Ovary (tissue), 9 donors: Measurements from ENCODE around the gene MC5R. TPM values are rescaled to one million over a fixed set of nuclear protein-coding genes. Genes with fewer than 3 reads are reported as not detected.

Source experiments
- DNase-seq, 5 donors: peaks; one replicate each; pipeline ENCODE4 v3.0.0-alpha.2; 2019 to 2020
- H3K27ac ChIP-seq, 2 donors: fragments of 200-600 bp; one replicate each; pipeline versions ENCODE4 v1.5.1 to v1.8.0; 2019 to 2022
- H3K27me3 ChIP-seq: fragments of 200-600 bp; one replicate; pipeline ENCODE4 v1.8.0; 2022
- H3K36me3 ChIP-seq: fragments of 200-600 bp; sonication (generic); one replicate; pipeline ENCODE4 v1.5.1; 2019
- H3K4me1 ChIP-seq: one replicate; pipeline ENCODE4 v1.8.1; 2013; ENCODE audit warnings: mild to moderate bottlenecking, moderate library complexity; ENCODE audit not compliant: insufficient read depth
- H3K4me3 ChIP-seq: fragments of 200-600 bp; sonication (generic); one replicate; pipeline ENCODE4 v1.5.1; 2017
- H3K9me3 ChIP-seq, 2 donors: fragments of 200-600 bp in 1 of 2; sonication (generic) in 1 of 2; one replicate each; pipeline versions ENCODE4 v1.5.1 to v1.8.1; 2013 to 2019; ENCODE audit warnings: mild to moderate bottlenecking in 1 of 2, moderate library complexity in 1 of 2
- CTCF ChIP-seq, 3 donors: fragments of 450-650 bp in 2 of 3; fragments of 200-600 bp in 1 of 3; IDR thresholded peaks; one replicate each; pipeline versions ENCODE4 v1.5.1 to v1.8.0; 2016 to 2022; ENCODE audit warnings: antibody characterized with exemption in 3 of 3, mild to moderate bottlenecking in 1 of 3
- EP300 ChIP-seq: sonication (generic); formaldehyde crosslinking; IDR thresholded peaks from one replicate; pipeline ENCODE4 v1.6.1; 2017; ENCODE audit warnings: antibody characterized with exemption
- POLR2A ChIP-seq: fragments of 450-650 bp; IDR thresholded peaks from one replicate; pipeline ENCODE4 v1.6.1; 2017; ENCODE audit warnings: antibody characterized with exemption, mild to moderate bottlenecking, moderate library complexity
- WGBS, 3 donors: extraction: QIAGEN DNeasy Blood & Tissue Kit in 1 of 3; methylation state at CpG; one replicate each; pipeline versions ENCODE4 v1.1.5 to v1.1.7; 2013 to 2017; 5-methylcytosine and 5-hydroxymethylcytosine counted together
- intact Hi-C, 4 donors: fragments of 100-400 bp; cut with DNase I; formaldehyde crosslinking; loops; one replicate each; pipeline versions ENCODE4 v1.11.0 to v1.15.1; 2022 to 2023
- polyA plus RNA-seq, 2 donors: library from polyadenylated mRNA; stranded (reverse); fragments of 200-250 nt in 1 of 2; fragments of 350-450 nt in 1 of 2; fragmentation: Illumina TruSeq in 1 of 2; extraction: RNeasy Lipid Tissue Mini Kit (QIAGEN cat#74804) in 1 of 2; gene quantifications; one replicate each; pipeline ENCODE4 v1.2.3, GENCODE V29; 2013 to 2014
- total RNA-seq, 7 donors: library from RNA; depleted of rRNA in 2 of 7; stranded (reverse); fragments of >200 nt in 2 of 7; fragmentation: NEBNext Ultra II Directional in 3 of 7; extraction: Animal tissue kit (Norgen Biotek cat#: 25700) in 3 of 7; gene quantifications; one replicate each; pipeline versions ENCODE4 v1.1.0 to v1.2.4, GENCODE V29; 2016 to 2023
- donor health status: DM: no; HTN: no; CAD: no; lungs with moderate emphysema.
- donor health status: DM: no; HTN: no; CAD: no.
- donor health status: Bipolar disorder and iron deficiency.
- donor health status: DM: yes; HTN: yes; CAD: no.
- donor health status: DM: no; HTN: no; CAD: no.
- donor health status: DM: yes; HTN: yes; CAD: no.

MC5R gene
- total and polyA plus RNA-seq, 9 donors, result not detected

DNA sequence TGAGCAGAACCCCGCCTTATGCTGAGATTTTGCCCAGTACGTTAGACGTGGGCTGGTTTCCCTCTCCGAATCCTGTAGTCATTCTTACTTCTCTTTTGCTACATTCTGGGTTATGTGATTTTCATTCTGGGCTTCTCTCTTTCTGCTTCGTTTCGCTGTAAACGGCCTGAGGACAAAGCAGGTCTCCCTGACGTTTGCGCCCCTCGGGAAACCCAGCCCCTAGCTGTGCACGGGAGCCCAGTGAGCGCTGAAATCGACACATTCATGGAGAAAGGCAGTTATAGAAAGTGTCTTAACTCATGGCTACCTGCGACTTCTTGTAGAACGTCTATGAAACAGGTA lies 22.7 kb upstream of the MC5R start:
- H3K27me3 ChIP-seq, result no peaks in the 10 kb centered on the region
- 4 to 8% (median 6%) methylated on average over 15 of the region's 15 CpGs for WGBS, 3 donors
- DNase-seq, result no peak
- H3K9me3 ChIP-seq, result no peaks in the 10 kb centered on the region
- peak overlapping the region; percentile 1 for H3K4me3 ChIP-seq
- intact Hi-C loops, result no loop called here
- no peaks in the 10 kb centered on the region for H3K36me3 ChIP-seq
- peaks cover 2% of the 10 kb centered on the region for H3K4me1 ChIP-seq
- TF ChIP-seq EP300 (no peak), POLR2A (no peak), CTCF (IDR thresholded peaks at IDR 0.05) (no peak)
- H3K27ac ChIP-seq, result no peak overlapping the region

- Histone ChIP-seq H3K4me3 (no peak overlapping the region), H3K27ac (no peak overlapping the region), H3K9me3 (no peaks in the 10 kb centered on the region), H3K36me3 (no peaks in the 10 kb centered on the region), H3K27me3 (no peaks in the 10 kb centered on the region), H3K4me1 (peaks cover 2% of the 10 kb centered on the region)
- intact Hi-C loops, result no loop called here
- DNase-seq, result no peak
- 68 to 87% (median 72%) methylated on average over 4 of the region's 4 CpGs for WGBS, 3 donors
- TF ChIP-seq EP300 (no peak), POLR2A (no peak), CTCF (IDR thresholded peaks at IDR 0.05) (no peak)
Observed at GRCh38 chr18:13804305-13804704, 19.6 kb upstream of the MC5R start.

- Histone ChIP-seq H3K4me1 (no peaks in the 10 kb centered on the region), H3K27ac (no peak overlapping the region), H3K9me3 (no peaks in the 10 kb centered on the region), H3K27me3 (no peaks in the 10 kb centered on the region), H3K4me3 (no peak overlapping the region), H3K36me3 (no peaks in the 10 kb centered on the region)
- no peak for TF ChIP-seq EP300
- no peak for TF ChIP-seq POLR2A
- TF ChIP-seq CTCF (IDR thresholded peaks at IDR 0.05), result no peak
- 40 to 47% (median 44%) methylated on average over 8 of the region's 8 CpGs for WGBS, 3 donors
- intact Hi-C loops, result no loop called here
- no peak for DNase-seq
Observed at GRCh38 chr18:13808294-13809042, 15.5 kb upstream of the MC5R start.

DNA sequence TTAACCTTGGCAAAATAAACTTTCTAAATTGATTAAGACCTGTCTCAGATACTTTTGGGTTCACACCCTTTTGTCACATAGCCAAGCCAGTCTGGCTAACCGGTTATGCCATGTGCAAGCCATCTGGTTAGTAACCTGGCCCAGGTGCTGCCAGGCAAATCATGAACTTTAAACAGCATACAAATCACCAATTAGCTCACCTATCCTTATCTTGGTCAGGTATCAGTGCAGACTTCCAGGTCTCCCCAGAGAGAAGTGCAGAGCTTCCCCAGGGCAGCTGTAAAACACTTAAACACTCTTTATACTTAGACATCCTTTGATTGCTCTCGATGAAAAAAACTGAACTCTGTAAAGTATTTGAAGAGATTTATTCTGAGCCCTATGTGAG lies 14.9 kb upstream of the MC5R start:
- TF ChIP-seq EP300 (no peak), CTCF (IDR thresholded peaks at IDR 0.05) (no peak), POLR2A (no peak)
- intact Hi-C loops, result no loop called here
- Histone ChIP-seq H3K27me3 (no peaks in the 10 kb centered on the region), H3K27ac (no peak overlapping the region), H3K36me3 (no peaks in the 10 kb centered on the region), H3K9me3 (no peaks in the 10 kb centered on the region), H3K4me3 (no peak overlapping the region), H3K4me1 (no peaks in the 10 kb centered on the region)
- 40 to 77% (median 69%) methylated on average over 2 of the region's 2 CpGs for WGBS, 3 donors
- DNase-seq, result no peak
